NCI-H2029 (cell line): ENCODE results near the gene CFB.
"Not testable (repeated sequence)": the region's sequence is repeated elsewhere in the genome, so short reads cannot be mapped to it uniquely, and the experiment has no call there.

Source experiments
- DNase-seq: peaks from one replicate; lab custom pipeline; 2025; lab: John Stamatoyannopoulos, UW

Gene CFB

GRCh38 chr6:31945507-31946369 is at the start of gene CFB:
TSS of gene CFB (plus strand) at chr6:31946095. CDS start at chr6:31946222, 127 bp downstream.
- DNase-seq: no peak

DNA sequence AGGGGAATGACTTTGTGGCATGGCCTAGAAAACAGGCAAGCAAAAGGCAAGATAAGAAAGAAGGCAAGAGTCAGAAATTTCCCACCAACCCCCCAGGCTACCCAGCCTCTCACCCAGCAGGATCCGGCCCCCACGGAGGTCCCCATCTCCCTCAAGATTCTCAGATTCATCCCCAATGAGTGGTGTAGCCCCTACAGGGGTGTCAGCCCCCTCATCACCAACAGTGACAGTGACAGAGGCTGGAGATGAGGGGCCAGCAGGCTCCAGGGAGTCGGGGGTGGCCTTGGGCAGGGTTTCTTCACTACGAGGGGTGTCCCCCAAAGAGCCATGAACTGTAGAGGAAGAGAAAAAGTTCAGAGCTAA is 49.4 kb upstream of the CFB start:
- no peak for DNase-seq

DNA sequence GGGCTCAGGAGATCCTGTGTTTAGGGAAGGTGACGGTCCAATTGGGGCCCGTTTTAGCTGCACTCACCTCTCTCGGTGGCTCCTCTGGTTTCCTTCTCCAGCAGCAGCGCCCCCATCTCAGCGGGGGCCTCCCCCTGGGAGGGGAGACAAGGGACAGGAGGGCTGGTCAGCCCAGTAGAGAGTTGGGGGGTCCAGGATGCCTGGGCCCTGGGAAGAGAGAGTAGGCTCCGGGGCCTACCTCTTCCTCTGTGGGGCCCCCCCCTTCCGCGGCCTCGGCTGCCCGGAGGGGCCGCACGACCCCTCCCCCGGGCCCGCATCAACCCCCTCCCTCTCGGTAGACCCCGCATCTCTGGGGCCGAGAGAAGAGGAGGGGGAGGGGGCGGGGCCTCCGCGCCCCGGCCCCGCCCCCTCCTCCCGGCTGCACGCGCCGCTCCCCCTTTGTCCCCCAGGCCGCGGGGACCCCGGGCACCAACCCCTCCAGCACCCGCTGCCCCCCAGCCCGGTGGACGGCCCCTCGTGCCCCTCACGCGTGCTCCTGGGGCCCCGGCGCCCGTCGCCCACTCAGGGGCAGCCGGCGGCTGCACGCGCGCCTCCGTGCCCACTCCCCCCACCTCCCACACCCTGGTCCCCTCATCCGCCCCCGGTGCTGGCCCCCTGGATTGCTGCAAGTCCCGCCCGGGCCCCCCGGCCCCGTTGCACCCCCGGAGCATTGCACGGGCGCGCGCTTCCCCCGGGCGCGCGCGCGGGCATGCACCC is 48.9 kb upstream of the CFB start:
- DNase-seq: no peak

- peak; percentile 76 for DNase-seq
Measured at GRCh38 chr6:31897612-31898382, 48.1 kb upstream of the CFB start, which contains the start of gene EHMT2. TSS of gene EHMT2 (minus strand) at chr6:31897698. CDS start at chr6:31897677, 21 bp downstream.

DNA sequence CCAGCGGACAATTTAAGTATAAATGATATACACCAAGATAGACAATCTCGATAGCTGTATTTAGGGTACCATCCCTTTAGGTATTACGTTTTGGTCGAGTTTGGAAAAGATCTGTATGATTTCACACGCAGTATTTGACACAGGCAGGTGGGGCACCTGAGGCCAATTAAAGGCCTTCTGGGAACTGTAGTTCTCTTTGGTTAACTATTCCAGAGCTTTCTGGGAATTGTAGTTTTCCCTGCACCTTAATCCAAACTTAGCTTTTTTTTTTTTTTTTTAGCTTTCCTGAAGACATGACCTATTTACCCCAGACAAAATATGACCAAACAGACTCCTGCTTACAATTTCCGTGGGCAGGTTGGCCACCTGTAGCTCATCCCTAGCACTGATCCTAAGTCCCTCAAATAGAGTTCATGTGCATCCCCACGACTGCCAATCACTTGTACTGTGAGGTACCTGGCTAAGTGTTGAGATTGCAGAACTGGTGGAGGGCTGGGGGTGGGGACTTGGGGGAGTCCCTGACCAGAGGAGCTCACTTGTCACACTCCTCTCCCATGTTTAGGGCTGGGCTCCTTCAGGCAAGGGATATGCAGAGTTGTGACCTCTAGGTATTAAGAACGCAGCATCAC is 47.4 kb upstream of the CFB start:
- peak; percentile 63 for DNase-seq

GRCh38 chr6:31899215-31899614 is 46.7 kb upstream of the CFB start:
- DNase-seq: no peak

DNA sequence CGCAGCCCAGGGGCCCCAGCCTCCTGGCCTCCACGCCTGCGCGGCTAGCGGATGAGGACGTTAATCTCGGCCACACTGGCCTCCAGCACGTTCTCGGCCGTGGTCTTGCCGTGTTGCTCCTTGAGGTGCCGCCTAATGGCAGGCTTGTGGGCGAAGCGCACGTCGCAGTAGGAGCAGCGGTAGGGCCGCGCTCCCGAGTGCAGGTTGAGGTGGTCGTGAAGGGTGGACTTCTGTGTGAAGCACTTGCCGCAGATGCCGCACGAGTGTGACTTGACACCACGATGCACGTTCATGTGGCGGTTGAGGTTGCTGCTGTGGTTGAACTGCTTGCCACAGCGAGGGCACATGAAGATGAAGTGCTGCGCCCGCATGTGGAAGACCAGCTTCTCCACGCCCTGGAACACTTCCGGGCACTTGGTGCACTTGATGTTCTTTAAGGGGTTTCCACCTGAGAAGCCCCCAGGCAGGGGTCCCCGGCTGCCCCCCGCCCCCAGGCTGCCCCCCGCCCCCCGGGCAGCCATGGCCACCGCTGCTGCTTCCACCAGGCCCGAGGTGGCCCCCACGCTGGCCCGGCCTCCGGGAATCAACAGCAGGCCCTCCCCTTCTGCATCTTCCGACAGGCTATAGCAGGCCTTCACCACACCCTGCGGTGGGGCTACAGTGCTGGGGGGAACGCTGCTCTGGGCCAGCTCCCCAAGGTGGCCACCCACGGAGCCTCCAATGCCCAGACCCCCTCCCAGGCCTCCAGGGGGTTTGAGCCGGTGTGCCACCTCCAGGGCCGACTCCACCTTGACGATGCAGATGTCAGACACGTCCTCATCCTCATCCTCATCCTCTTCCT is 45.8 kb upstream of the CFB start:
- no peak for DNase-seq

DNA sequence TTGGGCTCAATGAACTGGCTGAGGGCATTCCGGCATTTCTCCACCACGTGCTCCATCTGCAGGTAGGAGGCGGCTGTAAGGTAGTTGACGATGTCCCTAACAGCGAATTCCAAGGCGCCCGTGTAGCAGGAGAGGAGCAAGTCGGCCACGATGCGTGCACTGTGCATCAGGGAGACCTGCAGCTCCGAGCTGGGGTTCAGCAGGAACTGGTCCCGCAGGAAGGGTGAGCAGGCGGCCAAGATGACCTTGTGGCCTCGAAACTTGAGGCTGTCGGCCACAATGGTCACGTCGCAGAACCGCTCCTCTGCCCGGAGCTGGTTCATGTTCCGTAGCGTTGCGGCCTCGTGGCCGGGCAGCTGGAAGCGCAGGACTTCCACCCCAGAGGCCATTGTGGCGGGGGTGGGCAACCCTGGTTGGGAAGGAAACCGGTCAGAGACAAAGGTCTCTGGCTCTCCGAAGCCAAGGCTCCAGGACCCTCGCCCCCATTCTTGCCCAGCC is 44.9 kb upstream of the CFB start:
- DNase-seq: no peak

DNA sequence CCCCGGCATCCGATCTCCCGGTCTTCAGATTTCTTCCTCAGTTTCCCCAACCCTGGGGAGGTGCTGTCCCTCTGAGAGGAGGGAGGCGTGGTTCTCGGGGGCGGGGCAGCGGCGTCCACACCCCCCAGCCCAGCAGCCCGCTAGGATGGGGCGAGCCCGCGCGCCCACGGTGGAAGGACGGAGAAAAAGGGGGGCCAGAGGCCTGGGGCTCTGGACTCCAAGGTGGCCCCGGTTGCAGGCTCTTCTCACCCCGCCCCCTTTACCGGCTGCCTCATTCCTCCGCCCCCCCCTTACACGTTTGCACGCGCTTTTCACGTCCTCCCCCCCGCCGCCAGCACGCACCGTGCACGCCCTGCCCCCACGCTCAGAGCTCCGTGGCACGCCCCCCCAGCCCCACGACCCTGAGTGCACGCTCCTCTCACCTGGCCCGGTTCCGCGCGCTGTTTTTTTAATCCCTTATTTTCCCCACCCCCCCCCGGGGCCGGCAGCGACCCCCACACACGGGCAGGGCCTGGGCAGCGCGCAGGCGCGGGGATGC is 44.4 kb upstream of the CFB start:
- DNase-seq: peak; percentile 35

DNA sequence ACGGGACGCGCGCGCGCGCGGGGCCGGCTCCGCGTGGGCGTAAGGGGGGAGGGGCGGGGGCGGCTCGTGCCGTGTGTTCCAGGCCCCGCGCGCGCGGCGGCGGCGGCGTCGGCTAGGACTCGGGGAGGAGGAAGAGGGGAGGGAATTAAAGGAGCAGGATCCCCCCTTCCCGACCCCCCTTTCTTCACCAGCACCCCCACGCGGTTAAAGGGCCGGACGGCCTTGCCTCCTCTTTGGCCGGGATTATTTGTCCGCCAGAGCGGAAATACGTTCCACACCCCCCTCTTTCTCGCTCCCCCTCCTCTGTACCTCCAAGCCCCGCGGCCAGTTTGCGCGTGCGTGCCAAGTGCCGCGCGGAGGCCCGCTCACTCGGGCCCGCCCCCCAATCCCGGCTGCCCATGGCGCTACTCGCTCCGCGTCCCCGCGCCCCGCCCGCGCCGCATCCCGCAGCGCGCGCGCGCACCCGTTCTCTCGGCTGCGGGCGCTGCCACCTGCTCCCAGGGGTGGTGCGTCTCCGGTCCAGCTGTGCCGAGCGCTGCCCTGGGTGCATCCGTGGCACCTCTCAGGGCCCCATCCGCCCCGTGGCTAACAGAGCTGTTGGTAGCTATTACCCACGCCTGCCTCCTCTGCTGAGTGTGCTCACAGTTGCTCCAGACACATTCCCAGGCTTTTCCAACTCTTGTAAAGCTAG is 43.8 kb upstream of the CFB start, which contains the start of gene ZBTB12:
Gene ZBTB12, minus strand, starts transcription at position 134 of the 691 bp plus-strand sequence. CDS start 781 bp downstream, outside the sequence.
- DNase-seq: peak; percentile 83

- no peak for DNase-seq
Measured at GRCh38 chr6:31903957-31904356, 41.9 kb upstream of the CFB start.

GRCh38 chr6:31905041-31905440 is 40.9 kb upstream of the CFB start:
- DNase-seq: no peak

DNA sequence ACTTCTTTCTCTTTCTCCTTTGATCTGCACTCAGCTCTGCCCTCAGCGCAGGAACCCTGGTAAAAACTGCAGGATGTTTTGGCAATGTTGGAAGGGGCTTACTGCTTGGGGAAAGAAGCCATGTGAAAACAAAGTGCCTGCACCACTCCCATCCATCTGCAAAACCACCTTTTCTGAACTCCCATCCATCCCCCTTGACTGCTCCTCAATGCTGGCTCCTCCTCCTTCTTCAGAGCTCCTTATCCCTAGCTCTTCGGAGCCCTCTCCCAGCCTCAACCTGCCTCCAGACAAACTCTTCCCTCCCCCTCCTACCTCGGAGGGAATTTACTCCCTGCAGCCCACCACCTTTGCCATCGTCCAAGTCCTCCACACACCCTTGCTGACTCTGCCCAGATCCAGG is 39.8 kb upstream of the CFB start:
- no peak for DNase-seq

DNA sequence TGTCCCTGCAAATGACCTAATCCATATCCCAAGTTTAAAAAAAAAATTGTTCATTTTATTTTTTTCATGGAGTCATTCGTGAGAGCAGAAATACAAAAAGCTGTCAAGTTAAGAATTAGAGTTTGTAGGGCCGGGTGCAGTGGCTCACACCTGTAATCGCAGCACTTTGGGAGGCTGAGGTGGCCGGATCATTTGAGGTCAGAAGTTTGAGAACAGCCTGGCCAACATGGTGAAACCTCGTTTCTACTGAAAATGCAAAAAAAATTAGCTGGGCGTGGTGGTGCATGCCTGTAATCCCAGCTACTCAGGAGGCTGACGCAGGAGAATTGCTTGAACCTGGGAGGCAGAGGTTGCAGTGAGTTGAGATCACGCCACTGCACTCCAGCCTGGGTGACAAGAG is 39.2 kb upstream of the CFB start:
- not testable (repeated sequence) for DNase-seq

DNA sequence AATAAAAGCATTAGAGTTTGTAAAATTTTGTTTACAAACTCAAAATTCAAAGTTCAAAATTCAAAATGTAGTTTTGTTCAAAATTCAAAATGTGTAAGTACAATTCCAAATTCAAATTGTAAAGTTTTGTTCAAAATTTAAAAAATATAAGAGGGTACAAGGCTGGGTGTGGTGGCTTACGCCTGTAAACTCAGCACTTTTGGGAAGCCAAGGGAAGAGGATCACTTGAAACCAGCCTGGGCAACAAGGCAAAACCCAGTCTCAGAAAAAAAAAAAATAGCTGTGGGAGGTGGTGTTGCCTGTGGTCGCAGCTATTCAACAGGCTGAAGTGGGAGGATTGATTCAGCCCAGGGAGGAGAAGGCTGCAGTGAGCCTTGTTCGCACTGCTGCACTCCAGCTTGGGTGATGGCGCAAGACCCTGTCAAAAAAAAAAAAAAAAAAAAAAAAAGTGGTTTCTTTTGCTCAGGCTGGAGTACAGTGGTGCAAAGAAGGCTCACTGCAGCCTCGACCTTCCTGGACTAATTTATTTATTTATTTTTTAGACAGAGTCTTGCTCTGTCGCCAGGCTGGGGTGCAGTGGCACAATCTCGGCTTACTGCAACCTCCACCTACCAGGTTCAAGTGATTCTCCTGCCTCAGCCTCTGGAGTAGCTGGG is 38.6 kb upstream of the CFB start:
- DNase-seq: no peak

DNA sequence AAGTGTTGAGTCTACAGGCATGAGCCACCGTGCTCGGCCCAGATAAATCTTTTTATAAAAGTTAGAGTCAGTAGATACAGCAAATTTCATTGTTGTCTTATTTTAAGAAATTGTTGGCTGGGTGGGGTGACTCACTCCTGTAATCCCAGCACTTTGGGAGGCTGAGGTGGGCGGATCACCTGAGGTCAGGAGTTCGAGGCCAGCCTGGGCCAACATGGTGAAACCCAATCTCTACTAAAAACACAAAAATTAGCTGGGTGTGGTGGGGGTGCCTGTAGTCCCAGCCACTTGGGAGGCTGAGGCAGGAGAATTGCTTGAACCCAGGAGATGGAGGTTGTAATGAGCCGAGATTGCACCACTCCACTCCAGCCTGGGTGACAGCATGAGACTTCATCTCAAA is 37.6 kb upstream of the CFB start:
- not testable (repeated sequence) for DNase-seq

GRCh38 chr6:31908791-31909190 is 37.1 kb upstream of the CFB start:
- DNase-seq: no peak

- not testable (repeated sequence) for DNase-seq
Measured at GRCh38 chr6:31909298-31909697, 36.6 kb upstream of the CFB start.
